ENCODE data around the gene IRF9. TPM values are rescaled to one million over a fixed set of nuclear protein-coding genes. Genes with fewer than 3 reads are reported as not detected.

Gene IRF9
- total and polyA plus RNA-seq, 2 of the 13 experiments (the other 11 are each of a cell fraction or from before 2014, with no cell fraction given), result 14.9 to 49.7 TPM

DNA sequence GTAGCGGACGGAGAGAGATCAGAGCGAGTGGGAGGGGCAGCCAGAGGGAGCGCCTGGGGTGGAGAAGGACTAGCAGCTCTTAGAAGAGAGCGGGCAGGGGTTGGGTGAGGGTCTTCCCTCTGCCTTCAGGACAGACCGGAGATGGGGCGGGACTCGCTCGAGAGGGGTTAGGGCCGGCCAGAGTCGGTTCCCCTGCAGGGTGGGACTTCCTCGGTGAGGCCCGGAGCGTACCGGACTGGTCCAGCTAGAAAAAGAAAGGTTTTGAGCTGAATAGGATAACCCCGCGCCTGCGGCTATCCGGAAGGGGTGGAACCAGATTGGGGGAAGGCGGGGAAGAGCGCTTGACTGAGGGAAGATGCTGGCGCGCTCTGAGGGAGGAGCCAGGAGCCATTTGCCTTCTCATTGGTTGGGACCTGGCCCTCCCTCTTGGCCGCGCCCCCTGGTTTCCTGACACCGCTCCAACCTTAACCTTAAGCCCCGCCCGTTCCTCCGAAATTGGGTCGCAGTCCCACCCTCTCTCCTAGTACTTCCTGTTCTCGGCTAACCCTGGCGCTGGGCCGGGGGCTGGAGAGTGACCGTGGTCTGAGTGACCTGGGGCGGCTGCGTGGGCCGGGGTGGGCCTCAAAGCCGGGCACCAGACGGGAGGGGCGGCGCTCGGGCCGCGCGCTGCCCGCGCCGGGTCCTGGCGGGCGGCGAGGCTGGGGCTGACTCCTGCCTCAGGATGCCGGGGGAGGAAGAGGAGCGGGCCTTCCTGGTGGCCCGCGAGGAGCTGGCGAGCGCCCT, 13.9 kb upstream of the IRF9 start, which contains the start of gene RNF31 (continued):
- no peak for TF ChIP-seq REL (CRISPR knock-in tag; conservative IDR thresholded peaks at IDR 0.05)
- peak; percentile 80; the same call in 1 of the 2 replicates for TF ChIP-seq ARNTL (CRISPR knock-in tag; IDR thresholded peaks at IDR 0.05)
- no peak for TF ChIP-seq CCAR2 (optimal IDR thresholded peaks at IDR 0.05; ENCODE audit: low read depth, low read length)
- TF ChIP-seq SATB2 (CRISPR knock-in tag; IDR thresholded peaks at IDR 0.05), result no peak
- TF ChIP-seq SOX6 (IDR thresholded peaks at IDR 0.05), result no peak
- TF ChIP-seq SOX6 (CRISPR knock-in tag; IDR thresholded peaks at IDR 0.05), result peak; percentile 62
- TF ChIP-seq RELA (CRISPR knock-in tag; IDR thresholded peaks at IDR 0.05), result no peak
- TF ChIP-seq STAG1 (CRISPR knock-in tag; IDR thresholded peaks at IDR 0.05), result no peak; the same call in 1 of the 2 replicates
- TF ChIP-seq ZNF761 (CRISPR knock-in tag; conservative IDR thresholded peaks at IDR 0.05), result no peak; the same call in 1 of the 2 replicates
- TF ChIP-seq ZNF768 (CRISPR knock-in tag; IDR thresholded peaks at IDR 0.05), result 0 out of 2 replicates have a peak, but pooled peaks have one; percentile 23
- TF ChIP-seq, protein P1, sequence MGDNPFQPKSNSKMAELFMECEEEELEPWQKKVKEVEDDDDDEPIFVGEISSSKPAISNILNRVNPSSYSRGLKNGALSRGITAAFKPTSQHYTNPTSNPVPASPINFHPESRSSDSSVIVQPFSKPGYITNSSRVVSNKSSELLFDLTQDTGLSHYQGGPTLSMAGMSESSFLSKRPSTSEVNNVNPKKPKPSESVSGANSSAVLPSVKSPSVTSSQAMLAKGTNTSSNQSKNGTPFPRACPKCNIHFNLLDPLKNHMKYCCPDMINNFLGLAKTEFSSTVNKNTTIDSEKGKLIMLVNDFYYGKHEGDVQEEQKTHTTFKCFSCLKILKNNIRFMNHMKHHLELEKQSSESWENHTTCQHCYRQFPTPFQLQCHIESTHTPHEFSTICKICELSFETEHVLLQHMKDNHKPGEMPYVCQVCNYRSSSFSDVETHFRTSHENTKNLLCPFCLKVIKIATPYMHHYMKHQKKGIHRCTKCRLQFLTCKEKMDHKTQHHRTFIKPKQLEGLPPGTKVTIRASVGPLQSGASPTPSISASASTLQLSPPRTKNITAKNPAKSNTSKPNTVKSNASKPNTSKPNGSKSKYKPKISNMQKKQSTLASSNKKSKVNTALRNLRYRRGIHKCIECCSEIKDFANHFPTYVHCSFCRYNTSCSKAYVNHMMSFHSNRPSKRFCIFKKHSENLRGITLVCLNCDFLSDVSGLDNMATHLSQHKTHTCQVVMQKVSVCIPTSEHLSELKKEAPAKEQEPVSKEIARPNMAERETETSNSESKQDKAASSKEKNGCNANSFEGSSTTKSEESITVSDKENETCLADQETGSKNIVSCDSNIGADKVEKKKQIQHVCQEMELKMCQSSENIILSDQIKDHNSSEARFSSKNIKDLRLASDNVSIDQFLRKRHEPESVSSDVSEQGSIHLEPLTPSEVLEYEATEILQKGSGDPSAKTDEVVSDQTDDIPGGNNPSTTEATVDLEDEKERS (CRISPR knock-in tag; IDR thresholded peaks at IDR 0.05), result no peak
- TF ChIP-seq, protein P2, sequence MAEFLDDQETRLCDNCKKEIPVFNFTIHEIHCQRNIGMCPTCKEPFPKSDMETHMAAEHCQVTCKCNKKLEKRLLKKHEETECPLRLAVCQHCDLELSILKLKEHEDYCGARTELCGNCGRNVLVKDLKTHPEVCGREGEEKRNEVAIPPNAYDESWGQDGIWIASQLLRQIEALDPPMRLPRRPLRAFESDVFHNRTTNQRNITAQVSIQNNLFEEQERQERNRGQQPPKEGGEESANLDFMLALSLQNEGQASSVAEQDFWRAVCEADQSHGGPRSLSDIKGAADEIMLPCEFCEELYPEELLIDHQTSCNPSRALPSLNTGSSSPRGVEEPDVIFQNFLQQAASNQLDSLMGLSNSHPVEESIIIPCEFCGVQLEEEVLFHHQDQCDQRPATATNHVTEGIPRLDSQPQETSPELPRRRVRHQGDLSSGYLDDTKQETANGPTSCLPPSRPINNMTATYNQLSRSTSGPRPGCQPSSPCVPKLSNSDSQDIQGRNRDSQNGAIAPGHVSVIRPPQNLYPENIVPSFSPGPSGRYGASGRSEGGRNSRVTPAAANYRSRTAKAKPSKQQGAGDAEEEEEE (CRISPR knock-in tag; IDR thresholded peaks at IDR 0.05; ENCODE audit: borderline replicate concordance), result 0 out of 2 replicates have a peak, but pooled peaks have one; percentile 80
- TF ChIP-seq, protein P3, sequence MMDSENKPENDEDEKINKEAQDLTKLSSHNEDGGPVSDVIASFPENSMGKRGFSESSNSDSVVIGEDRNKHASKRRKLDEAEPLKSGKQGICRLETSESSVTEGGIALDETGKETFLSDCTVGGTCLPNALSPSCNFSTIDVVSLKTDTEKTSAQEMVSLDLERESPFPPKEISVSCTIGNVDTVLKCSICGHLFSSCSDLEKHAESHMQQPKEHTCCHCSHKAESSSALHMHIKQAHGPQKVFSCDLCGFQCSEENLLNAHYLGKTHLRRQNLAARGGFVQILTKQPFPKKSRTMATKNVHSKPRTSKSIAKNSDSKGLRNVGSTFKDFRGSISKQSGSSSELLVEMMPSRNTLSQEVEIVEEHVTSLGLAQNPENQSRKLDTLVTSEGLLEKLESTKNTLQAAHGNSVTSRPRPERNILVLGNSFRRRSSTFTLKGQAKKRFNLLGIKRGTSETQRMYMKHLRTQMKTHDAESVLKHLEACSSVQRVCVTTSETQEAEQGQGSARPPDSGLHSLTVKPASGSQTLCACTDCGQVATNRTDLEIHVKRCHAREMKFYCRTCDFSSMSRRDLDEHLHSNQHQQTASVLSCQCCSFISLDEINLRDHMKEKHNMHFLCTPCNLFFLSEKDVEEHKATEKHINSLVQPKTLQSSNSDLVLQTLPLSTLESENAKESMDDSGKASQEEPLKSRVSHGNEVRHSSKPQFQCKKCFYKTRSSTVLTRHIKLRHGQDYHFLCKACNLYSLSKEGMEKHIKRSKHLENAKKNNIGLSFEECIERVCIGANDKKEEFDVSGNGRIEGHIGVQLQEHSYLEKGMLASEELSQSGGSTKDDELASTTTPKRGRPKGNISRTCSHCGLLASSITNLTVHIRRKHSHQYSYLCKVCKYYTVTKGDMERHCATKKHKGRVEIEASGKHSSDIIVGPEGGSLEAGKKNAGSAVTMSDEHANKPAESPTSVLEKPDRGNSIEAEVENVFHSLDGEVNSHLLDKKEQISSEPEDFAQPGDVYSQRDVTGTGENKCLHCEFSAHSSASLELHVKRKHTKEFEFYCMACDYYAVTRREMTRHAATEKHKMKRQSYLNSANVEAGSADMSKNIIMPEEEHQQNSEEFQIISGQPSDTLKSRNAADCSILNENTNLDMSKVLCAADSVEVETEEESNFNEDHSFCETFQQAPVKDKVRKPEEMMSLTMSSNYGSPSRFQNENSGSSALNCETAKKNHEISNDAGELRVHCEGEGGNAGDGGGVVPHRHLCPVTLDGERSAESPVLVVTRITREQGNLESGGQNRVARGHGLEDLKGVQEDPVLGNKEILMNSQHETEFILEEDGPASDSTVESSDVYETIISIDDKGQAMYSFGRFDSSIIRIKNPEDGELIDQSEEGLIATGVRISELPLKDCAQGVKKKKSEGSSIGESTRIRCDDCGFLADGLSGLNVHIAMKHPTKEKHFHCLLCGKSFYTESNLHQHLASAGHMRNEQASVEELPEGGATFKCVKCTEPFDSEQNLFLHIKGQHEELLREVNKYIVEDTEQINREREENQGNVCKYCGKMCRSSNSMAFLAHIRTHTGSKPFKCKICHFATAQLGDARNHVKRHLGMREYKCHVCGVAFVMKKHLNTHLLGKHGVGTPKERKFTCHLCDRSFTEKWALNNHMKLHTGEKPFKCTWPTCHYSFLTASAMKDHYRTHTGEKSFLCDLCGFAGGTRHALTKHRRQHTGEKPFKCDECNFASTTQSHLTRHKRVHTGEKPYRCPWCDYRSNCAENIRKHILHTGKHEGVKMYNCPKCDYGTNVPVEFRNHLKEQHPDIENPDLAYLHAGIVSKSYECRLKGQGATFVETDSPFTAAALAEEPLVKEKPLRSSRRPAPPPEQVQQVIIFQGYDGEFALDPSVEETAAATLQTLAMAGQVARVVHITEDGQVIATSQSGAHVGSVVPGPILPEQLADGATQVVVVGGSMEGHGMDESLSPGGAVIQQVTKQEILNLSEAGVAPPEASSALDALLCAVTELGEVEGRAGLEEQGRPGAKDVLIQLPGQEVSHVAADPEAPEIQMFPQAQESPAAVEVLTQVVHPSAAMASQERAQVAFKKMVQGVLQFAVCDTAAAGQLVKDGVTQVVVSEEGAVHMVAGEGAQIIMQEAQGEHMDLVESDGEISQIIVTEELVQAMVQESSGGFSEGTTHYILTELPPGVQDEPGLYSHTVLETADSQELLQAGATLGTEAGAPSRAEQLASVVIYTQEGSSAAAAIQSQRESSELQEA (CRISPR knock-in tag; IDR thresholded peaks at IDR 0.05; ENCODE audit: not compliant biosample characterization), result no peak
- TF ChIP-seq PRMT3 (CRISPR knock-in tag; IDR thresholded peaks at IDR 0.05; ENCODE audit: borderline replicate concordance, low read depth), result no peak
- TF ChIP-seq ZNF121 (CRISPR knock-in tag; IDR thresholded peaks at IDR 0.05), result no peak
- no peak; the same call in 1 of the 2 replicates for TF ChIP-seq BCL6 (CRISPR knock-in tag; IDR thresholded peaks at IDR 0.05)
- TF ChIP-seq ATM (IDR thresholded peaks at IDR 0.05; ENCODE audit: borderline replicate concordance), result no peak

Measured in HepG2 (cell line).